Neural progenitor cell (in vitro differentiated cells): ENCODE results near the gene MAP3K9. TPM values are rescaled to one million over a fixed set of nuclear protein-coding genes. Genes with fewer than 3 reads are reported as not detected.

Source experiments
- DNase-seq: peaks from one replicate; pipeline ENCODE4 v3.0.0-alpha.2; 2016; ENCODE audit warnings: low spot score
- H2AFZ ChIP-seq: fragments of 200-600 bp; sonication (generic); replicated peaks from 2 replicates; pipeline ENCODE4 v1.6.1; 2016; ENCODE audit warnings: antibody characterized with exemption
- H3F3A ChIP-seq: fragments of 200-600 bp; sonication (generic); 2 replicates; pipeline ENCODE4 v1.6.1; 2016; ENCODE audit warnings: antibody characterized with exemption, low read depth
- H3K27ac ChIP-seq: fragments of 200-600 bp; sonication (generic); 2 replicates; pipeline ENCODE4 v1.5.1; 2016; ENCODE audit warnings: mild to moderate bottlenecking
- H3K27me3 ChIP-seq: fragments of 200-600 bp; sonication (generic); 2 replicates; pipeline ENCODE4 v1.6.1; 2016; ENCODE audit warnings: mild to moderate bottlenecking, moderate library complexity
- H3K36me3 ChIP-seq: fragments of 200-600 bp; sonication (generic); 2 replicates; pipeline ENCODE4 v1.5.1; 2016
- H3K4me1 ChIP-seq: fragments of 200-600 bp; sonication (generic); 2 replicates; pipeline ENCODE4 v1.6.1; 2016; ENCODE audit warnings: mixed run types
- H3K4me2 ChIP-seq: fragments of 200-600 bp; sonication (generic); 2 replicates; pipeline ENCODE4 v1.6.1; 2016
- H3K4me3 ChIP-seq: fragments of 200-600 bp; sonication (generic); 2 replicates; pipeline ENCODE4 v1.5.1; 2016
- H3K79me2 ChIP-seq: fragments of 200-600 bp; sonication (generic); 2 replicates; pipeline ENCODE4 v1.6.1; 2016; ENCODE audit warnings: low read depth
- H3K9ac ChIP-seq: fragments of 200-600 bp; sonication (generic); 2 replicates; pipeline ENCODE4 v1.6.1; 2016
- H3K9me3 ChIP-seq: fragments of 200-600 bp; sonication (generic); 2 replicates; pipeline ENCODE4 v1.5.1; 2016; ENCODE audit warnings: low read depth
- H4K20me1 ChIP-seq: fragments of 200-600 bp; sonication (generic); 2 replicates; pipeline ENCODE4 v1.6.1; 2016; ENCODE audit warnings: low read depth
- H3K27ac Mint-ChIP-seq: 3 replicates; pipeline ENCODE4 v1.8.0; 2021; ENCODE audit warnings: mixed read lengths
- H3K27me3 Mint-ChIP-seq: 2 replicates; pipeline ENCODE4 v1.8.0; 2022; ENCODE audit warnings: low read depth, mild to moderate bottlenecking, inconsistent platforms, moderate library complexity, mixed read lengths; ENCODE audit not compliant: insufficient read depth
- H3K36me3 Mint-ChIP-seq: 3 replicates; pipeline ENCODE4 v1.8.0; 2021; ENCODE audit warnings: mixed read lengths
- H3K4me1 Mint-ChIP-seq: 3 replicates; pipeline ENCODE4 v1.8.0; 2021; ENCODE audit warnings: mixed read lengths
- H3K4me3 Mint-ChIP-seq: 3 replicates; pipeline ENCODE4 v1.8.0; 2021; ENCODE audit warnings: mild to moderate bottlenecking, moderate library complexity, mixed read lengths
- H3K9me3 Mint-ChIP-seq: 3 replicates; pipeline ENCODE4 v1.8.0; 2020; ENCODE audit warnings: mixed read lengths
- EZH2 ChIP-seq: fragments of 200-600 bp; sonication (generic); IDR thresholded peaks from 2 replicates; pipeline ENCODE4 v1.6.1; 2017; ENCODE audit warnings: antibody characterized with exemption, mild to moderate bottlenecking, moderate library complexity
- EZH2phosphoT487 ChIP-seq: fragments of 200-600 bp; sonication (generic); IDR thresholded peaks from 2 replicates; pipeline ENCODE4 v1.6.1; 2017; ENCODE audit warnings: antibody characterized with exemption
- total RNA-seq: library from RNA; depleted of rRNA; stranded (reverse); fragments of >200 nt; gene quantifications from 2 replicates; pipeline ENCODE4 v1.2.3, GENCODE V29; 2015; ENCODE audit warnings: low replicate concordance
- TF ChIP-seq, protein P1 (sequence below): fragments of 200-600 bp; sonication (generic); IDR thresholded peaks from 2 replicates; pipeline ENCODE4 v1.5.1; 2017; ENCODE audit warnings: antibody characterized with exemption, mild to moderate bottlenecking

MAP3K9 gene
- total RNA-seq, 1 donor from 2014 or later, result 14.9 TPM

DNA sequence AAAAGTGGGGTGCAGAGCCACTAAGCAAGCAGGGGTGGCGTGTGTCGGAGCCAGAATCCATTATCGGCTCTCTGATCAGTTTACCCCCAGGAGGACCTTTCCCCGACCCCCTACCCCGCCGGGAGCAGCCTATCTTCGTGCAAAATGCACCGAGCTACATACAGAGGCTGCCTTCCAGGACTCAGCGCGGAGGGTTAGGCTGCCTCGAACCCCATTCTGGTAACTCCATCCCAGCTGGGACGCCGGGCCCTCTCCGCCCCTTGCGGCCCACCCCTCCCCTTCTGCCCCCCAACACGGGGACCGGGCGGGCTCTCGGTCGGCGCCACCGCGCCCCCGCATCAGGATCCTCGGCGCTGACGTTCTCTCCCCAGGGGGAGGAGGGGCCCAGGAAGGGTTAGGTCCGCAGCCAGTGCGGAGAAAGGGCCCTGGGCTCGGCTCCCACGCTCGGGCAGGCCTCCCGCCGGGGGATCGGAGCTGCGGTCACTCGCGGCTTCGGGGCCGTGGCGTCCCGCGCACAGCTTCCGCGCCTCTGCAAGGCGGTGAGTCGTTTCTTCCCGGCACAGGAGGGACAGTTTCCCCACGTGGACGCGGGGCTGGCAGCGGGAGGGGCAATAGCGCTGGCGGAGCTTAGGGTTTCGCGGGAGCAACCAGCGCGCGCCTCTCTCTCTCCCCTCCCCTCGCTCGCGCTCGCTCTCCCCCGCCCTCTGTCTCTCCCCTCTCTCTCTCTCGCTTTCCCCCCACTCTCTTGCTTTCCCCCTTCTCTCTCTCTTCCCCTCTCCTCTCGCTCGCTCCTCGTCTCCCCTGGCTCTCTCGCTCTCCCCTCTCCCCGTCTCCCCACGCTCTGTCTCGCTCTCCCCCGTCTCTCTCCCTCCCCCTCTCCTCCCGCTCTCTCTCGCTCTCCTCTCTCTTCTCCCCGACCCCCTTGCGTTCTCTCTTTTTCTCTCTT, 12.5 kb upstream of the MAP3K9 start:
- Histone ChIP-seq H2AFZ (peak overlapping the region; percentile 92), H3K4me1 (peaks cover 21% of the 10 kb centered on the region), H3K79me2 (no peaks in the 10 kb centered on the region), H4K20me1 (no peaks in the 10 kb centered on the region), H3K9ac (peak overlapping the region; percentile 37), H3K27me3 (peaks cover 42% of the 10 kb centered on the region), H3K4me3 (peak overlapping the region; percentile 95), H3K27ac (no peak overlapping the region), H3K9me3 (no peaks in the 10 kb centered on the region), H3K4me2 (peak overlapping the region; percentile 85), H3K36me3 (no peaks in the 10 kb centered on the region), H3F3A (peaks cover 21% of the 10 kb centered on the region)
- Mint-ChIP-seq H3K27me3 (peaks cover 20% of the 10 kb centered on the region), H3K4me3 (peak overlapping the region; percentile 89), H3K36me3 (no peaks in the 10 kb centered on the region), H3K9me3 (no peaks in the 10 kb centered on the region), H3K4me1 (peaks cover 16% of the 10 kb centered on the region), H3K27ac (no peak overlapping the region)
- peak; percentile 84 for DNase-seq
- TF ChIP-seq EZH2 (peak; percentile 17), EZH2phosphoT487 (no peak)

DNA sequence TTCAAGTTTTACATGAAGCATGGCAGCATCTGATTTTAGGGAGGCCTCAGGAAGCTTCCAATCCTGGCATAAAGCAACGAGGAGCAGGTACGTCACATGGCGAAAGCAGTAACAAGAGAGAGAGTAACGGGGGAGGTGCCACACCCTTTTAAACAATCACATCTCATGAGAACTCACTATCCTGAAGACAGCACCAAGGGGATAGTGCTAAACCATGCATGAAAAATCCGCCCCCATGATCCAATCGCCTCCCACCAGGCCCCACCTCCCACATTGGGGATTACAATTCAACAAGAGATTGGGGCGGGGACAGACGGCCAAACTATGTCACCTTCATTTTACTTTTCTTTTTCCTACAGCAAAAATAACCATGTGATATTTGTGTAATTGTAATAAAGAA, 7.2 kb upstream of the MAP3K9 start:
- H2AFZ ChIP-seq, result no peak overlapping the region
- Mint-ChIP-seq H3K4me3 (no peak overlapping the region), H3K4me1 (peaks cover 15% of the 10 kb centered on the region), H3K27ac (no peak overlapping the region), H3K27me3 (peaks cover 13% of the 10 kb centered on the region), H3K9me3 (no peaks in the 10 kb centered on the region), H3K36me3 (no peaks in the 10 kb centered on the region)
- no peak overlapping the region for H3K27ac ChIP-seq
- H3K36me3 ChIP-seq, result no peaks in the 10 kb centered on the region
- peaks cover 33% of the 10 kb centered on the region for H3K79me2 ChIP-seq
- peaks cover 21% of the 10 kb centered on the region for H3F3A ChIP-seq
- no peaks in the 10 kb centered on the region for H4K20me1 ChIP-seq
- no peaks in the 10 kb centered on the region for H3K9me3 ChIP-seq
- H3K4me2 ChIP-seq, result peak overlapping the region; percentile 20
- no peak overlapping the region for H3K4me3 ChIP-seq
- peak; percentile 71 for DNase-seq
- peaks cover 22% of the 10 kb centered on the region for H3K27me3 ChIP-seq
- no peak overlapping the region for H3K9ac ChIP-seq
- peaks cover 34% of the 10 kb centered on the region for H3K4me1 ChIP-seq
- TF ChIP-seq, protein P1, sequence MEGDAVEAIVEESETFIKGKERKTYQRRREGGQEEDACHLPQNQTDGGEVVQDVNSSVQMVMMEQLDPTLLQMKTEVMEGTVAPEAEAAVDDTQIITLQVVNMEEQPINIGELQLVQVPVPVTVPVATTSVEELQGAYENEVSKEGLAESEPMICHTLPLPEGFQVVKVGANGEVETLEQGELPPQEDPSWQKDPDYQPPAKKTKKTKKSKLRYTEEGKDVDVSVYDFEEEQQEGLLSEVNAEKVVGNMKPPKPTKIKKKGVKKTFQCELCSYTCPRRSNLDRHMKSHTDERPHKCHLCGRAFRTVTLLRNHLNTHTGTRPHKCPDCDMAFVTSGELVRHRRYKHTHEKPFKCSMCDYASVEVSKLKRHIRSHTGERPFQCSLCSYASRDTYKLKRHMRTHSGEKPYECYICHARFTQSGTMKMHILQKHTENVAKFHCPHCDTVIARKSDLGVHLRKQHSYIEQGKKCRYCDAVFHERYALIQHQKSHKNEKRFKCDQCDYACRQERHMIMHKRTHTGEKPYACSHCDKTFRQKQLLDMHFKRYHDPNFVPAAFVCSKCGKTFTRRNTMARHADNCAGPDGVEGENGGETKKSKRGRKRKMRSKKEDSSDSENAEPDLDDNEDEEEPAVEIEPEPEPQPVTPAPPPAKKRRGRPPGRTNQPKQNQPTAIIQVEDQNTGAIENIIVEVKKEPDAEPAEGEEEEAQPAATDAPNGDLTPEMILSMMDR, result no peak
- TF ChIP-seq EZH2phosphoT487, result no peak
- no peak for TF ChIP-seq EZH2

DNA sequence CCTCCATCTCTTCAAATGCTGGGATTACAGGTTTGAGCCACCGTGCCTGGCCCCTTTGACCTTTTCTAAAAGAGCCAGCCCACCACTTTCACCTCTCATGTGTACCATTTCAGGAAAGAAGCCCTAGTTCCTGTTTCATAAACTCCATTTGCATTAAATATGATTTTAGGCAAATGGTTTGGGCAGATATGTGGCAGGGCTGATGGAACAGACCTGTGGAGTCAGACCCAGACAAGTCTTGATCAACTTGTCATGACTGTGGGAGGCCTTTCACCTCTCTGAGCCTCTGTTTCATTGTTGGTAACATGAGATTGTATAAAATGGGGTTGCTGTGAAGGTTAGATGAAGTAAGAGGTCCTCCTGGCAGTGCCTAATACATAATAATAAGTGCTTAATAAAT, 5.2 kb upstream of the MAP3K9 start:
- H3K36me3 Mint-ChIP-seq, result no peaks in the 10 kb centered on the region
- H3K4me3 ChIP-seq, result no peak overlapping the region

More for the DNA sequence above, 5.2 kb upstream of the MAP3K9 start:
- Histone ChIP-seq H3K9me3 (no peaks in the 10 kb centered on the region), H3K27ac (no peak overlapping the region), H3F3A (peaks cover 38% of the 10 kb centered on the region), H3K4me2 (no peak overlapping the region), H3K36me3 (no peaks in the 10 kb centered on the region), H3K27me3 (peaks cover 2% of the 10 kb centered on the region), H3K9ac (no peak overlapping the region), H4K20me1 (no peaks in the 10 kb centered on the region), H2AFZ (no peak overlapping the region), H3K79me2 (peaks cover 46% of the 10 kb centered on the region), H3K4me1 (peaks cover 37% of the 10 kb centered on the region)
- Mint-ChIP-seq H3K9me3 (no peaks in the 10 kb centered on the region), H3K4me3 (no peak overlapping the region), H3K27me3 (peaks cover 8% of the 10 kb centered on the region), H3K4me1 (peaks cover 13% of the 10 kb centered on the region), H3K27ac (no peak overlapping the region)
- no peak for DNase-seq
- TF ChIP-seq, protein P1, result no peak
- TF ChIP-seq EZH2 (no peak), EZH2phosphoT487 (no peak)
